Mesenchymal stem cell (in vitro differentiated cells and primary cell): ENCODE measurements around the gene MAPK4.

Source experiments
- DNase-seq: peaks from one replicate; pipeline ENCODE4 v3.0.0-alpha.2; 2013
- H2AFZ ChIP-seq: one replicate; pipeline ENCODE4 v1.6.1; 2013; ENCODE audit warnings: low read depth, mild to moderate bottlenecking, control low read depth, inconsistent platforms, low read length, moderate library complexity
- H2AK5ac ChIP-seq: 2 replicates; pipeline ENCODE4 v1.6.1; 2013; ENCODE audit warnings: low read length, moderate library complexity, mild to moderate bottlenecking, inconsistent platforms; ENCODE audit not compliant: severe bottlenecking
- H2BK120ac ChIP-seq: one replicate; pipeline ENCODE4 v1.6.1; 2013; ENCODE audit warnings: low read depth, mild to moderate bottlenecking, inconsistent platforms, low read length, moderate library complexity
- H2BK12ac ChIP-seq, 2 experiments: one replicate each; pipeline ENCODE4 v1.6.1; 2013; ENCODE audit warnings: inconsistent platforms in 2 of 2, low read length in 2 of 2, mild to moderate bottlenecking in 2 of 2, moderate library complexity in 2 of 2, control low read depth in 1 of 2
- H2BK15ac ChIP-seq: one replicate; pipeline ENCODE4 v1.6.1; 2013; ENCODE audit warnings: mild to moderate bottlenecking, low read depth, inconsistent platforms; ENCODE audit not compliant: poor library complexity, severe bottlenecking
- H2BK5ac ChIP-seq: 2 replicates; pipeline ENCODE4 v1.6.1; 2013; ENCODE audit warnings: low read depth, mild to moderate bottlenecking, low read length, control low read depth, inconsistent platforms; ENCODE audit not compliant: poor library complexity, severe bottlenecking
- H3K14ac ChIP-seq, 2 experiments: one replicate each; pipeline ENCODE4 v1.6.1; 2013; ENCODE audit warnings: inconsistent platforms in 2 of 2, low read length in 2 of 2, control low read depth in 1 of 2, mild to moderate bottlenecking in 1 of 2, moderate library complexity in 1 of 2
- H3K18ac ChIP-seq, 2 experiments: one replicate each; pipeline ENCODE4 v1.6.1; 2013; ENCODE audit warnings: inconsistent platforms in 2 of 2, low read length in 2 of 2, control low read depth in 1 of 2, low read depth in 1 of 2, mild to moderate bottlenecking in 1 of 2
- H3K23ac ChIP-seq, 2 experiments: one replicate each; pipeline ENCODE4 v1.6.1; 2013; ENCODE audit warnings: inconsistent platforms in 2 of 2, low read length in 2 of 2, mild to moderate bottlenecking in 2 of 2, moderate library complexity in 2 of 2, control low read depth in 1 of 2
- H3K27ac ChIP-seq: 2 replicates; pipeline ENCODE4 v1.5.1; 2013; ENCODE audit warnings: mild to moderate bottlenecking, moderate library complexity, low read length, control low read depth, inconsistent platforms; ENCODE audit not compliant: poor library complexity, severe bottlenecking
- H3K27me3 ChIP-seq, 2 experiments: 2 replicates each; pipeline versions ENCODE4 v1.6.1 to v1.7.0; 2013; ENCODE audit warnings: low read length in 2 of 2, mild to moderate bottlenecking in 2 of 2, moderate library complexity in 2 of 2, control low read depth in 1 of 2, inconsistent platforms in 1 of 2; ENCODE audit not compliant: control insufficient read depth in 1 of 2, insufficient read depth in 1 of 2
- H3K36me3 ChIP-seq, 2 experiments: 2 replicates each; pipeline versions ENCODE4 v1.6.1 to v1.7.0; 2013; ENCODE audit warnings: low read length in 2 of 2, control low read depth in 1 of 2, inconsistent platforms in 1 of 2, low read depth in 1 of 2, mild to moderate bottlenecking in 1 of 2; ENCODE audit not compliant: insufficient read depth in 2 of 2, control insufficient read depth in 1 of 2
- H3K4ac ChIP-seq, 2 experiments: one replicate each; pipeline ENCODE4 v1.6.1; 2013; ENCODE audit warnings: inconsistent platforms in 2 of 2, low read length in 2 of 2, mild to moderate bottlenecking in 2 of 2, moderate library complexity in 2 of 2, control low read depth in 1 of 2, low read depth in 1 of 2
- H3K4me1 ChIP-seq: 2 replicates; pipeline ENCODE4 v1.6.1; 2013; ENCODE audit warnings: low read depth, low read length, control low read depth; ENCODE audit not compliant: control insufficient read depth, insufficient read depth
- H3K4me2 ChIP-seq: 2 replicates; pipeline ENCODE4 v1.6.1; 2013; ENCODE audit warnings: low read length, mild to moderate bottlenecking, inconsistent platforms; ENCODE audit not compliant: poor library complexity, severe bottlenecking
- H3K4me3 ChIP-seq, 2 experiments: 2 replicates each; pipeline versions ENCODE4 v1.5.1 to v1.7.0; 2013; ENCODE audit warnings: low read length in 2 of 2, mild to moderate bottlenecking in 2 of 2, control low read depth in 1 of 2, low read depth in 1 of 2; ENCODE audit not compliant: insufficient read depth in 1 of 2
- H3K79me1 ChIP-seq: replicated peaks from 2 replicates; pipeline ENCODE4 v1.6.1; 2013; ENCODE audit warnings: mild to moderate bottlenecking, control low read depth, low read length, inconsistent platforms; ENCODE audit not compliant: poor library complexity, severe bottlenecking
- H3K9ac ChIP-seq: 2 replicates; pipeline ENCODE4 v1.7.0; 2013; ENCODE audit warnings: mild to moderate bottlenecking, low read length, moderate library complexity
- H3K9me3 ChIP-seq: 2 replicates; pipeline ENCODE4 v1.7.0; 2013; ENCODE audit warnings: mild to moderate bottlenecking, low read length; ENCODE audit not compliant: control insufficient read depth
- H4K8ac ChIP-seq: one replicate; pipeline ENCODE4 v1.6.1; 2013; ENCODE audit warnings: inconsistent platforms, mild to moderate bottlenecking, low read length, moderate library complexity
- H4K91ac ChIP-seq: one replicate; pipeline ENCODE4 v1.6.1; 2013; ENCODE audit warnings: mild to moderate bottlenecking, low read length, inconsistent platforms
- WGBS: methylation state at CpG from one replicate; pipeline ENCODE4 v1.1.7; 2013; ENCODE audit warnings: mixed read lengths; 5-methylcytosine and 5-hydroxymethylcytosine counted together

MAPK4 gene

GRCh38 chr18:50642439-50642838, 82.6 kb downstream of the MAPK4 start:
- Histone ChIP-seq H3K4ac (no peak overlapping the region), H3K27ac (no peak overlapping the region), H3K79me1 (no peaks in the 10 kb centered on the region), H3K14ac (no peak overlapping the region), H3K4me2 (no peak overlapping the region), H2AFZ (no peak overlapping the region), H4K91ac (no peak overlapping the region), H2BK15ac (no peak overlapping the region), H3K4me1 (no peaks in the 10 kb centered on the region), H3K27me3 (peaks cover 0 to 1% of the 10 kb centered on the region in 2 experiments), H4K8ac (no peak overlapping the region), H3K23ac (no peak overlapping the region), H2BK5ac (no peak overlapping the region), H3K36me3 (no peaks in the 10 kb centered on the region), H2AK5ac (no peak overlapping the region), H3K4me3 (no peak overlapping the region), H3K9me3 (no peaks in the 10 kb centered on the region), H2BK12ac (no peak overlapping the region), H2BK120ac (no peak overlapping the region), H3K18ac (no peak overlapping the region), H3K9ac (no peak overlapping the region)
- 71% methylated on average over 2 of the region's 2 CpGs for WGBS
- no peak for DNase-seq

- 56% methylated on average over 1 of the region's 1 CpG for WGBS
- no peak overlapping the region for H3K23ac ChIP-seq
- no peaks in the 10 kb centered on the region for H3K4me1 ChIP-seq
- H3K27me3 ChIP-seq = peaks cover 0 to 4% of the 10 kb centered on the region in 2 experiments
- no peak overlapping the region for H2BK120ac ChIP-seq
- no peaks in the 10 kb centered on the region for H3K9me3 ChIP-seq
- H3K9ac ChIP-seq = no peak overlapping the region
- no peaks in the 10 kb centered on the region for H3K79me1 ChIP-seq
- no peak overlapping the region for H3K18ac ChIP-seq
- H4K8ac ChIP-seq = no peak overlapping the region
- DNase-seq = no peak
- H2AK5ac ChIP-seq = no peak overlapping the region
- no peak overlapping the region for H3K4me3 ChIP-seq
- H2BK12ac ChIP-seq = no peak overlapping the region
- H3K4ac ChIP-seq = no peak overlapping the region
- H3K4me2 ChIP-seq = no peak overlapping the region
- H4K91ac ChIP-seq = no peak overlapping the region
- H3K27ac ChIP-seq = no peak overlapping the region
- H2BK15ac ChIP-seq = no peak overlapping the region
- no peak overlapping the region for H2AFZ ChIP-seq
- H3K36me3 ChIP-seq = no peaks in the 10 kb centered on the region
- no peak overlapping the region for H3K14ac ChIP-seq
- H2BK5ac ChIP-seq = no peak overlapping the region
Observed at GRCh38 chr18:50644146-50644545, 84.3 kb downstream of the MAPK4 start.

GRCh38 chr18:50644807-50645206, 84.9 kb downstream of the MAPK4 start:
- H3K23ac ChIP-seq = no peak overlapping the region
- DNase-seq = no peak
- H3K18ac ChIP-seq = no peak overlapping the region
- H2AK5ac ChIP-seq = no peak overlapping the region
- 65% methylated on average over 6 of the region's 10 CpGs for WGBS
- H2AFZ ChIP-seq = no peak overlapping the region
- no peak overlapping the region for H3K27ac ChIP-seq
- no peak overlapping the region for H3K9ac ChIP-seq
- no peaks in the 10 kb centered on the region for H3K79me1 ChIP-seq
- H3K4me3 ChIP-seq = no peak overlapping the region
- no peak overlapping the region for H3K4ac ChIP-seq
- H4K91ac ChIP-seq = no peak overlapping the region
- no peak overlapping the region for H4K8ac ChIP-seq
- H2BK5ac ChIP-seq = no peak overlapping the region
- H3K27me3 ChIP-seq = peaks cover 0 to 4% of the 10 kb centered on the region in 2 experiments
- H2BK120ac ChIP-seq = no peak overlapping the region
- no peaks in the 10 kb centered on the region for H3K36me3 ChIP-seq
- H3K4me2 ChIP-seq = no peak overlapping the region
- no peak overlapping the region for H3K14ac ChIP-seq
- H2BK12ac ChIP-seq = no peak overlapping the region
- H3K4me1 ChIP-seq = no peaks in the 10 kb centered on the region
- no peak overlapping the region for H2BK15ac ChIP-seq
- H3K9me3 ChIP-seq = no peaks in the 10 kb centered on the region

- no peak overlapping the region for H2BK5ac ChIP-seq
- H2AFZ ChIP-seq = no peak overlapping the region
- H2BK12ac ChIP-seq = no peak overlapping the region
- no peak overlapping the region for H4K91ac ChIP-seq
- no peak overlapping the region for H3K14ac ChIP-seq
- DNase-seq = no peak
- no peak overlapping the region for H3K27ac ChIP-seq
- H3K4me1 ChIP-seq = no peaks in the 10 kb centered on the region
- H3K23ac ChIP-seq = no peak overlapping the region
- no peaks in the 10 kb centered on the region for H3K9me3 ChIP-seq
- H4K8ac ChIP-seq = no peak overlapping the region
- H3K79me1 ChIP-seq = no peaks in the 10 kb centered on the region
- H2AK5ac ChIP-seq = no peak overlapping the region
- no peak overlapping the region for H3K4me2 ChIP-seq
- no peaks in the 10 kb centered on the region for H3K36me3 ChIP-seq
- no peak overlapping the region for H2BK120ac ChIP-seq
- H3K4me3 ChIP-seq = no peak overlapping the region
- no peak overlapping the region for H2BK15ac ChIP-seq
- no peak overlapping the region for H3K9ac ChIP-seq
- WGBS = 75% methylated on average over 7 of the region's 7 CpGs
- no peak overlapping the region for H3K18ac ChIP-seq
- peaks cover 0 to 4% of the 10 kb centered on the region in 2 experiments for H3K27me3 ChIP-seq
- no peak overlapping the region for H3K4ac ChIP-seq
Observed at GRCh38 chr18:50647237-50647636, 87.3 kb downstream of the MAPK4 start.
